H9 (cell line): ENCODE data around the gene NHSL2. TPM values are rescaled to one million over a fixed set of nuclear protein-coding genes. Genes with fewer than 3 reads are reported as not detected.

Experiments used
- DNase-seq: peaks from one replicate; pipeline ENCODE4 v3.0.0-alpha.2; 2017
- H2AFZ ChIP-seq: one replicate; pipeline ENCODE4 v1.6.1; 2013; ENCODE audit warnings: mild to moderate bottlenecking, low read length, control low read depth, moderate library complexity
- H2AK5ac ChIP-seq: 2 replicates; pipeline ENCODE4 v1.6.1; 2013; ENCODE audit warnings: low read length, control low read depth, mixed read lengths; ENCODE audit not compliant: insufficient read length
- H2BK120ac ChIP-seq: one replicate; pipeline ENCODE4 v1.6.1; 2013; ENCODE audit warnings: low read depth, mild to moderate bottlenecking, low read length, control low read depth, inconsistent platforms; ENCODE audit not compliant: poor library complexity, severe bottlenecking
- H2BK12ac ChIP-seq: 2 replicates; pipeline ENCODE4 v1.6.1; 2013; ENCODE audit warnings: low read length, control low read depth, mixed read lengths, low read depth; ENCODE audit not compliant: insufficient read length
- H2BK15ac ChIP-seq: 2 replicates; pipeline ENCODE4 v1.6.1; 2013; ENCODE audit warnings: low read depth, low read length, control low read depth
- H2BK20ac ChIP-seq: one replicate; pipeline ENCODE4 v1.6.1; 2013; ENCODE audit warnings: low read depth, mild to moderate bottlenecking, low read length, control low read depth, inconsistent platforms; ENCODE audit not compliant: poor library complexity, severe bottlenecking
- H2BK5ac ChIP-seq: 2 replicates; pipeline ENCODE4 v1.6.1; 2013; ENCODE audit warnings: low read length, control low read depth, mixed read lengths; ENCODE audit not compliant: insufficient read length
- H3K14ac ChIP-seq: 2 replicates; pipeline ENCODE4 v1.6.1; 2013; ENCODE audit warnings: low read length, control low read depth; ENCODE audit not compliant: insufficient read depth
- H3K18ac ChIP-seq: 2 replicates; pipeline ENCODE4 v1.6.1; 2013; ENCODE audit warnings: low read depth, mild to moderate bottlenecking, mixed read lengths, low read length, control low read depth; ENCODE audit not compliant: insufficient read length
- H3K23ac ChIP-seq: 2 replicates; pipeline ENCODE4 v1.6.1; 2013; ENCODE audit warnings: low read length, control low read depth, mixed read lengths, low read depth; ENCODE audit not compliant: insufficient read length
- H3K23me2 ChIP-seq: 2 replicates; pipeline ENCODE4 v1.6.1; 2013; ENCODE audit warnings: low read depth, mild to moderate bottlenecking, mixed read lengths, low read length, control low read depth; ENCODE audit not compliant: insufficient read length, poor library complexity, severe bottlenecking
- H3K27ac ChIP-seq: 2 replicates; pipeline ENCODE4 v1.5.1; 2013; ENCODE audit warnings: low read length, control low read depth, mixed read lengths, low read depth; ENCODE audit not compliant: insufficient read length
- H3K27me3 ChIP-seq: 2 replicates; pipeline ENCODE4 v1.6.1; 2013; ENCODE audit warnings: low read length, control low read depth, inconsistent platforms; ENCODE audit not compliant: insufficient read depth
- H3K4ac ChIP-seq: 2 replicates; pipeline ENCODE4 v1.6.1; 2013; ENCODE audit warnings: low read depth, mild to moderate bottlenecking, control low read depth, inconsistent platforms, low read length, moderate library complexity
- H3K4me1 ChIP-seq: 2 replicates; pipeline ENCODE4 v1.6.1; 2013; ENCODE audit warnings: low read length, control low read depth, inconsistent platforms; ENCODE audit not compliant: insufficient read depth
- H3K4me2 ChIP-seq: 2 replicates; pipeline ENCODE4 v1.6.1; 2013; ENCODE audit warnings: low read length, control low read depth, mixed read lengths; ENCODE audit not compliant: insufficient read length, insufficient read depth
- H3K56ac ChIP-seq: 2 replicates; pipeline ENCODE4 v1.6.1; 2013; ENCODE audit warnings: low read depth, mild to moderate bottlenecking, mixed read lengths, low read length, control low read depth; ENCODE audit not compliant: insufficient read length
- H3K79me1 ChIP-seq: 2 replicates; pipeline ENCODE4 v1.6.1; 2013; ENCODE audit warnings: low read depth, mild to moderate bottlenecking, moderate library complexity, low read length, control low read depth, inconsistent platforms; ENCODE audit not compliant: insufficient read depth, poor library complexity, severe bottlenecking
- H3K79me2 ChIP-seq: 2 replicates; pipeline ENCODE4 v1.6.1; 2013; ENCODE audit warnings: low read length, control low read depth, inconsistent platforms; ENCODE audit not compliant: insufficient read depth
- H3K9ac ChIP-seq: 2 replicates; pipeline ENCODE4 v1.6.1; 2013; ENCODE audit warnings: low read length, control low read depth, mixed read lengths; ENCODE audit not compliant: insufficient read length; ENCODE audit errors: extremely low read depth
- H3K9me3 ChIP-seq: one replicate; pipeline ENCODE4 v1.6.1; 2013; ENCODE audit warnings: low read depth, low read length, inconsistent platforms; ENCODE audit not compliant: control insufficient read depth
- H3T11ph ChIP-seq: one replicate; pipeline ENCODE4 v1.6.1; 2013; ENCODE audit warnings: mild to moderate bottlenecking, low read length, control low read depth, inconsistent platforms
- H4K20me1 ChIP-seq: one replicate; pipeline ENCODE4 v1.6.1; 2013; ENCODE audit not compliant: control insufficient read depth, insufficient read length, insufficient read depth
- H4K5ac ChIP-seq: 2 replicates; pipeline ENCODE4 v1.6.1; 2013; ENCODE audit warnings: low read depth, mild to moderate bottlenecking, mixed read lengths, low read length, control low read depth; ENCODE audit not compliant: insufficient read length
- H4K8ac ChIP-seq: replicated peaks from 2 replicates; pipeline ENCODE4 v1.6.1; 2013; ENCODE audit warnings: low read length, control low read depth, mixed read lengths, low read depth; ENCODE audit not compliant: insufficient read length
- H4K91ac ChIP-seq: 2 replicates; pipeline ENCODE4 v1.6.1; 2013; ENCODE audit warnings: low read depth, mild to moderate bottlenecking, moderate library complexity, mixed read lengths, low read length, control low read depth; ENCODE audit not compliant: insufficient read length
- H3K27ac Mint-ChIP-seq, 3 experiments: 2 replicates in 2 of 3; 3 replicates in 1 of 3; pipeline ENCODE4 v1.8.0; 2020 to 2021; ENCODE audit warnings: mixed read lengths in 3 of 3, mild to moderate bottlenecking in 1 of 3, moderate library complexity in 1 of 3
- H3K27me3 Mint-ChIP-seq: 2 replicates; pipeline ENCODE4 v1.8.0; 2021; ENCODE audit warnings: low read depth, mild to moderate bottlenecking, moderate library complexity, mixed read lengths
- H3K36me3 Mint-ChIP-seq, 3 experiments: 2 replicates in 2 of 3; 3 replicates in 1 of 3; pipeline ENCODE4 v1.8.0; 2020 to 2021; ENCODE audit warnings: low read depth in 3 of 3, mixed read lengths in 3 of 3; ENCODE audit not compliant: insufficient read depth in 1 of 3
- H3K4me1 Mint-ChIP-seq, 2 experiments: 2 replicates each; pipeline ENCODE4 v1.8.0; 2020; ENCODE audit warnings: mixed read lengths in 2 of 2
- H3K4me3 Mint-ChIP-seq, 2 experiments: 2 replicates in 1 of 2; 3 replicates in 1 of 2; pipeline ENCODE4 v1.8.0; 2020 to 2021; ENCODE audit warnings: mild to moderate bottlenecking in 2 of 2, mixed read lengths in 2 of 2, moderate library complexity in 1 of 2
- H3K9me3 Mint-ChIP-seq, 2 experiments: 2 replicates in 1 of 2; 3 replicates in 1 of 2; pipeline ENCODE4 v1.8.0; 2020; ENCODE audit warnings: mild to moderate bottlenecking in 2 of 2, mixed read lengths in 2 of 2, moderate library complexity in 1 of 2
- CTCF ChIP-seq: fragments of 200-600 bp; sonication (generic); conservative IDR thresholded peaks from 3 replicates; pipeline ENCODE4 v1.8.0; 2021; ENCODE audit warnings: antibody characterized with exemption, mild to moderate bottlenecking
- WGBS: extraction: QIAGEN DNeasy Blood & Tissue Kit; methylation state at CpG from one replicate; pipeline ENCODE4 v1.1.7; 2013; ENCODE audit warnings: missing lambda C conversion rate, low lambda C conversion rate, mixed read lengths; ENCODE audit not compliant: insufficient read length; ENCODE audit errors: extremely low coverage; 5-methylcytosine and 5-hydroxymethylcytosine counted together
- total RNA-seq: library from RNA; stranded (reverse); gene quantifications from 2 replicates; pipeline ENCODE4 v1.2.1, GENCODE V29; 2021

NHSL2 gene
- total RNA-seq, 1 experiment from 2014 or later, result 6.4 TPM

- H3K4me1 Mint-ChIP-seq, result peaks cover 0 to 10% of the 10 kb centered on the region in 2 experiments; a peak in 2 of 4 replicates
Observed at GRCh38 chrX:72086995-72087394, 176.3 kb downstream of the NHSL2 start.

More at GRCh38 chrX:72086995-72087394, 176.3 kb downstream of the NHSL2 start:
- Histone ChIP-seq H4K5ac (no peak overlapping the region), H3K27ac (no peak overlapping the region), H3K4me1 (no peaks in the 10 kb centered on the region), H3T11ph (no peak overlapping the region), H3K18ac (no peak overlapping the region), H2BK5ac (no peak overlapping the region), H3K27me3 (no peaks in the 10 kb centered on the region), H2AFZ (no peak overlapping the region), H3K4me2 (no peak overlapping the region), H2BK12ac (no peak overlapping the region), H3K79me1 (no peaks in the 10 kb centered on the region), H3K23me2 (no peaks in the 10 kb centered on the region), H3K4ac (no peak overlapping the region), H4K8ac (no peak overlapping the region), H4K91ac (no peak overlapping the region), H2BK120ac (no peak overlapping the region), H2AK5ac (no peak overlapping the region), H3K79me2 (0 out of 2 replicates have a peak, but pooled peaks cover 2% of the 10 kb centered on the region), H2BK20ac (no peak overlapping the region), H3K56ac (no peak overlapping the region), H3K9ac (no peak overlapping the region), H4K20me1 (no peaks in the 10 kb centered on the region), H3K14ac (no peak overlapping the region), H2BK15ac (no peak overlapping the region), H3K23ac (no peak overlapping the region), H3K9me3 (peaks cover 26% of the 10 kb centered on the region)
- no peak overlapping the region for H3K27ac Mint-ChIP-seq
- H3K9me3 Mint-ChIP-seq, result peaks cover 72 to 81% of the 10 kb centered on the region in 2 experiments
- H3K4me3 Mint-ChIP-seq, result no peak overlapping the region
- peaks cover under 1 to 8% (median 4%) of the 10 kb centered on the region in 3 experiments; a peak in 5 of 7 replicates for H3K36me3 Mint-ChIP-seq
- no peak for DNase-seq
- no peak for TF ChIP-seq CTCF
- no peaks in the 10 kb centered on the region; the same call in 1 of the 2 replicates for H3K27me3 Mint-ChIP-seq
- WGBS, result no CpG with 5 or more reads among the region's 1 CpG
